SIG-M5 treated with dmso at 0.1 percent for 504 hours (cell line): Measurements from ENCODE around the gene METTL27.
"Not testable (repeated sequence)": the region's sequence is repeated elsewhere in the genome, so short reads cannot be mapped to it uniquely, and the experiment has no call there.

Experiments
- DNase-seq: peaks from one replicate; lab custom pipeline; 2025; ENCODE audit not compliant: unreplicated experiment; lab: John Stamatoyannopoulos, UW

METTL27 gene

GRCh38 chr7:73822319-73823173, 19.8 kb downstream of the METTL27 start:
- peak; percentile 93 for DNase-seq

- DNase-seq, result not testable (repeated sequence)
Observed at GRCh38 chr7:73821597-73822285, 20.6 kb downstream of the METTL27 start.

- DNase-seq, result no peak
Observed at GRCh38 chr7:73820013-73820412, 22.3 kb downstream of the METTL27 start.

GRCh38 chr7:73817121-73817520, 25.2 kb downstream of the METTL27 start:
- no peak for DNase-seq

- no peak for DNase-seq
Observed at GRCh38 chr7:73815436-73815835, 26.9 kb downstream of the METTL27 start.

GRCh38 chr7:73812996-73813395, 29.3 kb downstream of the METTL27 start:
- no peak for DNase-seq

GRCh38 chr7:73811760-73812168, 30.6 kb downstream of the METTL27 start:
- DNase-seq, result peak; percentile 40

GRCh38 chr7:73810998-73811360, 31.3 kb downstream of the METTL27 start:
- no peak for DNase-seq

- no peak for DNase-seq
Observed at GRCh38 chr7:73809467-73809951, 32.8 kb downstream of the METTL27 start.

- DNase-seq, result no peak
Observed at GRCh38 chr7:73802459-73802858, 39.9 kb downstream of the METTL27 start.

- no peak for DNase-seq
Observed at GRCh38 chr7:73801577-73801976, 40.7 kb downstream of the METTL27 start.

- DNase-seq, result no peak
Observed at GRCh38 chr7:73799282-73800141, 42.8 kb downstream of the METTL27 start.

- not testable (repeated sequence) for DNase-seq
Observed at GRCh38 chr7:73797176-73797575, 45.1 kb downstream of the METTL27 start.

- not testable (repeated sequence) for DNase-seq
Observed at GRCh38 chr7:73796656-73797055, 45.7 kb downstream of the METTL27 start.

GRCh38 chr7:73795188-73795587, 47.1 kb downstream of the METTL27 start:
- DNase-seq, result not testable (repeated sequence)

- DNase-seq, result not testable (repeated sequence)
Observed at GRCh38 chr7:73791170-73791690, 51.1 kb downstream of the METTL27 start.

GRCh38 chr7:73789051-73789450, 53.3 kb downstream of the METTL27 start:
- DNase-seq, result no peak

GRCh38 chr7:73787786-73788048, 54.6 kb downstream of the METTL27 start:
- DNase-seq, result not testable (repeated sequence)

GRCh38 chr7:73786588-73786987, 55.7 kb downstream of the METTL27 start:
- no peak for DNase-seq
